Fibroblast of pulmonary artery (primary cell): ENCODE data around the gene SULT1C3.
A peak's percentile ranks its signal among the peaks of the same experiment; 100 is the strongest.
"Not testable (repeated sequence)": the region's sequence is repeated elsewhere in the genome, so short reads cannot be mapped to it uniquely, and the experiment has no call there.

Source experiments
- DNase-seq: peaks from one replicate; pipeline ENCODE4 v3.0.0-alpha.2; 2010; ENCODE audit warnings: low read depth
- H3K4me3 ChIP-seq: replicated peaks from 2 replicates; pipeline ENCODE4 v1.5.1; 2011; ENCODE audit warnings: low read depth, mild to moderate bottlenecking, control low read depth, low read length, moderate library complexity
- TF ChIP-seq, protein P1 (sequence below): IDR thresholded peaks from 2 replicates; pipeline ENCODE4 v1.5.1; 2011; ENCODE audit warnings: mild to moderate bottlenecking, control low read depth, low read length, inconsistent platforms; ENCODE audit errors: missing control alignments

Gene SULT1C3

DNA sequence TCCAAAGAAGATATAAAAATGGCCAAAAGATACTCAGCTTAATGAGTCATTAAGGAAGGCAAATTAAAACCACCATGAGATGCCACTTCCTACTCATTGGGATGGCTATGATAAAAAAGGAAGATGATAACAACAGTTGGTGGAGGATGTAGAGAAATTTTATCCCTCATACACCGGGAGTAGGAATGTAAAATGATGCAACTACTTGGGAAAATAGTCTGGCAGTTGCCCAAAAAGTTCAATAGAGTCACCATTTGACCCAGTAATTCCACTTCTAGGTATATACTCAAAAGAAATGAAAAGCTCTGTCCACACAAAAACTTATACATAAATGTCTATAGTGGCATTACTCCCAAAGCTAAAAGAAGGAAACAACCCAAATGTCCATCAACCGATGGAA lies 38.9 kb downstream of the SULT1C3 start:
- DNase-seq: peak; percentile 19
- H3K4me3 ChIP-seq: no peak overlapping the region
- TF ChIP-seq, protein P1, sequence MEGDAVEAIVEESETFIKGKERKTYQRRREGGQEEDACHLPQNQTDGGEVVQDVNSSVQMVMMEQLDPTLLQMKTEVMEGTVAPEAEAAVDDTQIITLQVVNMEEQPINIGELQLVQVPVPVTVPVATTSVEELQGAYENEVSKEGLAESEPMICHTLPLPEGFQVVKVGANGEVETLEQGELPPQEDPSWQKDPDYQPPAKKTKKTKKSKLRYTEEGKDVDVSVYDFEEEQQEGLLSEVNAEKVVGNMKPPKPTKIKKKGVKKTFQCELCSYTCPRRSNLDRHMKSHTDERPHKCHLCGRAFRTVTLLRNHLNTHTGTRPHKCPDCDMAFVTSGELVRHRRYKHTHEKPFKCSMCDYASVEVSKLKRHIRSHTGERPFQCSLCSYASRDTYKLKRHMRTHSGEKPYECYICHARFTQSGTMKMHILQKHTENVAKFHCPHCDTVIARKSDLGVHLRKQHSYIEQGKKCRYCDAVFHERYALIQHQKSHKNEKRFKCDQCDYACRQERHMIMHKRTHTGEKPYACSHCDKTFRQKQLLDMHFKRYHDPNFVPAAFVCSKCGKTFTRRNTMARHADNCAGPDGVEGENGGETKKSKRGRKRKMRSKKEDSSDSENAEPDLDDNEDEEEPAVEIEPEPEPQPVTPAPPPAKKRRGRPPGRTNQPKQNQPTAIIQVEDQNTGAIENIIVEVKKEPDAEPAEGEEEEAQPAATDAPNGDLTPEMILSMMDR: no peak

DNA sequence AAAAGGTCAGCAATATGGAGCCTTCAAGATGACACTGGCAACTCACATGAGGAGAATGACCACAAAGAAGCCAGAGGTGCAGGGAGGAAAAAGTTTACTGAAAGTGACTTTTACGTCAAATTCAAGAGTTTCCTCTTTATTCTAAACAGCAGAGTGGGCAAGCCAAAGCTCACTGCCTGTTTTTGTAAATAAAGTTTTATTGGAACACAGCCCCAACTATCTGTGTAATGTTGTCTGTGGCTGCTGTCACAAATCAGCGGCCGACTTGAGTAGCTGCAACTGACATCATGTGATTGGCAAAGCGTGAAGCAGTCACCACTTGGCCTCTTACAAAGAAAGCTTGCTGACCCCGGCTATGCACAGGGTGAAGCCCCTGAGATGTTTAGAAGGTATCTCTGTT lies 39.7 kb downstream of the SULT1C3 start:
- no peak overlapping the region for H3K4me3 ChIP-seq
- TF ChIP-seq, protein P1: no peak
- DNase-seq: no peak

DNA sequence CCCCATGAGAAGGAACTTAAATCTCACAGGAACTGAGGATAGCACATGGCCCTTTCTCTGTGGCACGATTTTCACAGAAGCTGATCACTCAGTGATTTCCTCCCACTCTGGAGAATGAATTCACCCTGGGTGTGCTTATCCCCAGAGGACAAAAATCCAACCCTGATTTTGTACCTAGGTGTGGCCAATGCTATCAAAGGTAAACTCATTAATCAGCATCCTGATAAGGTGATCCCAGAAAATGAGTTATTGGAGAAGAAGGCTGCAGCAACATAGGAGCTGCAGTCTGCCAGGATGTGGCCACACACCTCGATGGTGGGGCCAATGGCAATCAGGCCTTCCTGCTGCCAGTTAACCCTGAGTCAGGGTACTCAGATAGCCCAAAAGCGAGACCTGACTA lies 40.7 kb downstream of the SULT1C3 start:
- no peak overlapping the region for H3K4me3 ChIP-seq
- TF ChIP-seq, protein P1: no peak
- DNase-seq: no peak

DNA sequence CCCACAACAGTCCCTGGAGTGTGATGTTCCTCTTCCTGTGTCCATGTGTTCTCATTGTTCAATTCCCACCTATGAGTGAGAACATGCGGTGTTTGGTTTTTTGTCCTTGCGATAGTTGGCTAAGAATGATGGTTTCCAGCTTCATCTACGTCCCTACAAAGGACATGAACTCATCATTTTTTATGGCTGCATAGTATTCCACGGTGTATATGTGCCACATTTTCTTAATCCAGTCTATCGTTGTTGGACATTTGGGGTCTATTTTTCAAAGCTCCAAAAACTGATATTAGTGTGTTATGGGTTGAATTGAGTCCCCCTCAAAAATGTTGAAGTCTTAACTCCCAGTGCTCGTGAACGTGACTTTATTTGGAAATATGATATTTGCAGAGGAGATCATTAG lies 44.8 kb downstream of the SULT1C3 start:
- not testable (repeated sequence) for DNase-seq, H3K4me3 ChIP-seq

DNA sequence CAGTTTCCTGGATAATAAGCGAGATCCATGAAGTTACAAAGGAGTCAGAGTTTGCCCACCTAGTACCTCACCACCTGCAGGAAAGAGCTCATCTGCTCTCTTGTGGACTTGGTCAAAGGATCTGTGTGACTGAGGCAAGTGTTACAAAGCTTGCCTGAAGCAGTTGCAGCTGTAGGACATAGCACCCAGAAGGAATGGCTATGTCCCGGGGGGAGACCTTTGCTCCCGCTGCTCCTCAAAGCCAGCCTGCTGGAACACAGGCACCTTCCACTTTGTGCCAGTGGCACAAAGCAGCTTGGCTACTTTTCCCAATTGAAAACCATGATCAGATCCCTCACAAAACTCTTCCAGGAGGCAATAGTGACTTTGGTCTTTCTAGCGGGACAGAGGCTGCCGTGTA lies 45.8 kb downstream of the SULT1C3 start:
- TF ChIP-seq, protein P1: no peak
- DNase-seq: no peak
- H3K4me3 ChIP-seq: no peak overlapping the region

DNA sequence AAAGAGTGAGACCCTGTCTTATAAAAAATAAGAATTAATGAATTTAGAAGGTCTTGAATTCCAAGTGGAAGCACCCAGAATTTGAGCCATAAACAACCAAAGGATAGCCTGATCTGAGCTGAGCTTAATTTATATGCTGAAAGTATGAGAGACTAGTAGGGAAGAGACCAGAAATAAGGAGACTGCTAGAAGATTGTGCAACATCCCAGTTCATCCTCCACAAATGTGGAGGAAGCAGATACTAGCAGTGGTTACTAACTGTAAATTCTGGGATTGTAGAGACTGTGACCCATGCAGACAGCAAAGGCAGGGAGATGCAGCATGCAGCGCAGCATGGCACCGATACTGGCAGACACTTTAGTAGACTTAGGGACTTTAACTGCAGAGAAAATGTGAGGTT lies 47.4 kb downstream of the SULT1C3 start:
- no peak overlapping the region for H3K4me3 ChIP-seq
- TF ChIP-seq, protein P1: no peak
- DNase-seq: no peak

DNA sequence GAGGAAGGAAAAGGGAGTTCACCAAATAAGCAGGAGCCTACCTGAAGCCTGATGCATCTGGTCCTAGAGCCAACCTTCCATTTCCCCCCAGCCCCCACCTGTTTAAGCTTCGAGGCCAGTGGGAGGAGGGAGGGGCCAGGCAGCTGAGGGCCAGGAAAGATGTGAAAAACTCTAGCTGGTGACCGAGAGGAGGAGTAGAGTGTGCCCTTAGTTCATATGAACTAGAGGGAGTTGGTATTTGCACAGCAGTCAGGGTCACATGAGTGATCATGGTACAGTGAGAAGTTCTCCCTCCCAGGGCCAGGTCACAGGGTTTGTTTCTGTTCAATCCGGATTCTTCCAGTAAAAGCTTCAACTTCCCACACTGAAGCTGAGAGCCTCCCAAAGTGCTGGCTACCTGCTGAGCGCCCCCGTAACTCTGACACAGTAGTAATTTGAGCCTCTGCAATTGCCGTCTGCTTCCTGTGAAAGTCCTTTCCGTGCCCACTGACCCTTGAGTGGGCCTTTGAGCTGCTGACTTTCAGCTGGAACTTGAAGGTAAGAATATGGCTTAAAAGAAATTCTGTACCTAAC lies 48.9 kb downstream of the SULT1C3 start, which contains the start of gene SULT1C2:
Gene SULT1C2 (plus strand): TSS at position 362 of the 573 bp plus-strand sequence. CDS start 4,773 bp downstream, outside the sequence.
- no peak for DNase-seq
- TF ChIP-seq, protein P1: no peak

More for the DNA sequence above, 48.9 kb downstream of the SULT1C3 start, which contains the start of gene SULT1C2:
- H3K4me3 ChIP-seq: no peak within 1 kb of the TSS
